ENCODE measurements around the gene SLC2A9.

SLC2A9 gene

DNA sequence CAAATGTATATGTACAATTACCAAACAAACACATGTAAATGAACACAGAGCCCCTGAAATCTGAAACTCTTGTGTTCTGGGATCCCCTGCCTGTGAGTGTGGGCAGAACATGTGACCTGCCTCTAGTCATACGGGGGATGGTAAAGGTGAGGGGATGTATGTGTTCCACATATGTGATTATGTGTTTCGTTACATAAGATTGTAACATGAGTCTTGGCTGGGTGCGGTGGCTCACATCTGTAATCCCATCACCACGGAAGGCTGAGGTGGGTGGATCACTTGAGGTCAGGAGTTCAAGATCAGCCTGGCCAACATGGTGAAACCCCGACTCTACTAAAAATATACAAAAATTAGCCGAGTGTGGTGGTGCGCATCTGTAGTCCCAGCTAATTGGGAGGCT is 37.1 kb upstream of the SLC2A9 start:
- no peaks in the 10 kb centered on the region for H3K36me3 ChIP-seq (ENCODE audit: insufficient read depth, insufficient read length, low read length)
- H3K27me3 ChIP-seq (ENCODE audit: insufficient read depth, insufficient read length): peaks cover 18% of the 10 kb centered on the region
- no peak overlapping the region for H3K4me3 ChIP-seq (ENCODE audit: insufficient read length, low read depth)
- H3K4me1 ChIP-seq (ENCODE audit: insufficient read depth, insufficient read length): no peaks in the 10 kb centered on the region
- no peak for DNase-seq (ENCODE audit: low read depth, low spot score)
- H3K9me3 ChIP-seq (ENCODE audit: insufficient read depth, low read length): no peaks in the 10 kb centered on the region
- no peak overlapping the region for H3K9ac ChIP-seq (ENCODE audit: insufficient read length, low read depth)
- TF ChIP-seq ZNF274 (IDR thresholded peaks at IDR 0.05; ENCODE audit: low read depth, low read length): no peak
- TF ChIP-seq SUZ12 (IDR thresholded peaks at IDR 0.05; ENCODE audit: extremely low read depth, insufficient read depth, insufficient read length): no peak
- no peak for TF ChIP-seq YY1 (IDR thresholded peaks at IDR 0.05; ENCODE audit: insufficient read depth, insufficient read length)

DNA sequence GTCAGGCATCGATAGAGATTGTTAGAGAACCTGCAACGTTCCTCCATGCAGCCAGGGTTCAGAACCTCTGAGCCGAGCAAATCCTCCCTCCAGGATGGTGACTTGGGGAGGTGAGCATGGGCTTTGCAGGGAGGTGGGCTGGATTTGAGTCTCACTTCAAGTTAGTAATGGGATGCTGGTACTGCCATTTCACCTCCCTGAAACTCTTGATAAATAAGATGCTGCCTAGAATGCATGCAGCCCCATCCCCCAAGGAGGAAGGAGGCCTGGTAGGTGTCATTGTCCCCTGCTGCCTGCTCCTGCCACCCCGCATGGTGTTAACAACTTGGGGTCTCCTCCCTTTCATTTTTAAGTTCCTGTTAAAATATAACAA is 35.7 kb upstream of the SLC2A9 start:
- Histone ChIP-seq H3K9ac (ENCODE audit: insufficient read length, low read depth) (no peak overlapping the region), H3K4me3 (ENCODE audit: insufficient read length, low read depth) (no peak overlapping the region), H3K9me3 (ENCODE audit: insufficient read depth, low read length) (no peaks in the 10 kb centered on the region), H3K27me3 (ENCODE audit: insufficient read depth, insufficient read length) (peaks cover 9% of the 10 kb centered on the region), H3K36me3 (ENCODE audit: insufficient read depth, insufficient read length, low read length) (no peaks in the 10 kb centered on the region), H3K4me1 (ENCODE audit: insufficient read depth, insufficient read length) (no peaks in the 10 kb centered on the region)
- no peak for DNase-seq (ENCODE audit: low read depth, low spot score)
- TF ChIP-seq SUZ12 (IDR thresholded peaks at IDR 0.05; ENCODE audit: extremely low read depth, insufficient read depth, insufficient read length) (no peak), ZNF274 (IDR thresholded peaks at IDR 0.05; ENCODE audit: low read depth, low read length) (no peak), YY1 (IDR thresholded peaks at IDR 0.05; ENCODE audit: insufficient read depth, insufficient read length) (no peak)

DNA sequence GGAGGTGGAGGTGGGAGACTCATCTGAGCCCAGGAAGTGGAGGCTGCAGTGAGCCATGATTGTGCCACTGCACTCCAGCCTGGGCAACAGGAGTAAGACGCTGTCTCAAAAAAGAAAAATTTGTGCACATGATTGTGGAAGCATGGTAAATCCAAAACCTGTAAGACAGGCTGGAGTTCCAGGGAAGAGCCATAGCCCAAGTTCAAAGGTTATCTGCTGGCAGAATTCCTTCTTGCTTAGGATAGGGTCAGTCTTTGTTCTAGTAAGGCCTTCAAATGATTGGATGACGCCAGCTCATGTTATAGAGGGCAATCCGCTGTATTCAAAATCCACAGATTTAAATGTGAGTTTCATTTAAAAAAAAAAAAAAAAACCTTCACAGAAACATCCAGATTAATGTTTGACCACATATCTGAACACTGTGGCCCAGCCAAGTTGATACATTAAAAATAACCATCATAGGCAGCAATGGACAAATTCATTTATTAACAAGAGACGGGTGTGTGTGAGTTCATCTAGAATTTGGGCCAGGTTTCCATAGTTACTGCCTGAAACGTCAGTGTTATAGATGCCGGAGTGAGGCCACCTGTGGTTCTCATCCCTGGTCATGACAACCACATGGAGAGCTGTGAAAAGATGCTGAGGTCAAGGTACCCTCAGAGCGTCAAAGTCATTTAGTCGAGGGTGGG is 35.2 kb upstream of the SLC2A9 start:
- no peak for DNase-seq (ENCODE audit: low read depth, low spot score)
- peaks cover 4% of the 10 kb centered on the region for H3K27me3 ChIP-seq (ENCODE audit: insufficient read depth, insufficient read length)
- H3K36me3 ChIP-seq (ENCODE audit: insufficient read depth, insufficient read length, low read length): no peaks in the 10 kb centered on the region
- H3K9me3 ChIP-seq (ENCODE audit: insufficient read depth, low read length): no peaks in the 10 kb centered on the region
- H3K4me1 ChIP-seq (ENCODE audit: insufficient read depth, insufficient read length): no peaks in the 10 kb centered on the region
- H3K9ac ChIP-seq (ENCODE audit: insufficient read length, low read depth): no peak overlapping the region
- TF ChIP-seq ZNF274 (IDR thresholded peaks at IDR 0.05; ENCODE audit: low read depth, low read length) (no peak), SUZ12 (IDR thresholded peaks at IDR 0.05; ENCODE audit: extremely low read depth, insufficient read depth, insufficient read length) (no peak), YY1 (IDR thresholded peaks at IDR 0.05; ENCODE audit: insufficient read depth, insufficient read length) (no peak)
- no peak overlapping the region for H3K4me3 ChIP-seq (ENCODE audit: insufficient read length, low read depth)

DNA sequence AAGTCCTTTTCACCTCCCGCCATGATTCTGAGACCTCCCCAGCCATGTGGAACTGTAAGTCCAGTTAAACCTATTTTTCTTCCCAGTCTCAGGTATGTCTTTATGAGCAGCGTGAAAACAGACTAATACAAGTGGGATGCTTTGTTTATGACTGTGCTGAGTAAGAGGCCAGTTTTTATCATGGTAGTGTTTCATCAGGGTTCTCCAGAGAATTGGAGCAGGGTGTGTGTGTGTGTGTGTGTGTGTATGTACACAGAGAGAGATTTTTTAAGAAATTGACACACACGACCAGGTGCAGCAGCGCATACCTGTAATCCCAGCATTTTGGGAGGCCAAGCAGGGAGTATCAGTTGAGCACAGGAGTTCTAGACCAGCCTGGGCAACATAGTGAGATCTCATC is 34.6 kb upstream of the SLC2A9 start:
- no peak overlapping the region for H3K4me3 ChIP-seq (ENCODE audit: insufficient read length, low read depth)
- H3K4me1 ChIP-seq (ENCODE audit: insufficient read depth, insufficient read length): no peaks in the 10 kb centered on the region
- no peaks in the 10 kb centered on the region for H3K27me3 ChIP-seq (ENCODE audit: insufficient read depth, insufficient read length)
- TF ChIP-seq YY1 (IDR thresholded peaks at IDR 0.05; ENCODE audit: insufficient read depth, insufficient read length) (no peak), ZNF274 (IDR thresholded peaks at IDR 0.05; ENCODE audit: low read depth, low read length) (no peak), SUZ12 (IDR thresholded peaks at IDR 0.05; ENCODE audit: extremely low read depth, insufficient read depth, insufficient read length) (no peak)
- no peak for DNase-seq (ENCODE audit: low read depth, low spot score)
- no peaks in the 10 kb centered on the region for H3K36me3 ChIP-seq (ENCODE audit: insufficient read depth, insufficient read length, low read length)
- H3K9ac ChIP-seq (ENCODE audit: insufficient read length, low read depth): no peak overlapping the region
- H3K9me3 ChIP-seq (ENCODE audit: insufficient read depth, low read length): no peaks in the 10 kb centered on the region

DNA sequence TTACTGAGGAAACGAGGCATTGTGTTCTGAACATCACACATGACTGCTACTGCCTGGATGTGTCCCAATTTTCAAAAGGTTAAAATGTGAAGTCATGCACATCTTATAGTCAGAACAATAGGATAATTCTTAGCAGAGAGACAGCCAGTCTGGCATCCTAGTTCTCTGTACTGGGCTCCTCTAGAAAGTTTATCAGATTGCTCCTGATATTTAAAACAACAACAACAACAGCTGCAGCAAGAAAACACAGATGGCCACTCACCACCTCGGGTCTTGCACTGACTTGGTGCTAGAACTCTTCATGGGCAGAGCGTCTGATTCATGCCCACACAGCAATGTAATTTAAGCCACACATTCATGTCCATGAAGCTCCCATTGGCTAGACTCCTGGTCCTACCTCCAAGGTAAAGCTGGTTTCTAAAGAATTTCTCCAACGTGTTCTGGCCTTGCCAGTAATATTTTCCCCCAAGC is 33.3 kb upstream of the SLC2A9 start:
- DNase-seq (ENCODE audit: low read depth, low spot score): no peak
- Histone ChIP-seq H3K27me3 (ENCODE audit: insufficient read depth, insufficient read length) (no peaks in the 10 kb centered on the region), H3K4me3 (ENCODE audit: insufficient read length, low read depth) (no peak overlapping the region), H3K36me3 (ENCODE audit: insufficient read depth, insufficient read length, low read length) (no peaks in the 10 kb centered on the region), H3K9ac (ENCODE audit: insufficient read length, low read depth) (no peak overlapping the region), H3K4me1 (ENCODE audit: insufficient read depth, insufficient read length) (no peaks in the 10 kb centered on the region), H3K9me3 (ENCODE audit: insufficient read depth, low read length) (no peaks in the 10 kb centered on the region)
- TF ChIP-seq SUZ12 (IDR thresholded peaks at IDR 0.05; ENCODE audit: extremely low read depth, insufficient read depth, insufficient read length) (no peak), ZNF274 (IDR thresholded peaks at IDR 0.05; ENCODE audit: low read depth, low read length) (no peak), YY1 (IDR thresholded peaks at IDR 0.05; ENCODE audit: insufficient read depth, insufficient read length) (no peak)

DNA sequence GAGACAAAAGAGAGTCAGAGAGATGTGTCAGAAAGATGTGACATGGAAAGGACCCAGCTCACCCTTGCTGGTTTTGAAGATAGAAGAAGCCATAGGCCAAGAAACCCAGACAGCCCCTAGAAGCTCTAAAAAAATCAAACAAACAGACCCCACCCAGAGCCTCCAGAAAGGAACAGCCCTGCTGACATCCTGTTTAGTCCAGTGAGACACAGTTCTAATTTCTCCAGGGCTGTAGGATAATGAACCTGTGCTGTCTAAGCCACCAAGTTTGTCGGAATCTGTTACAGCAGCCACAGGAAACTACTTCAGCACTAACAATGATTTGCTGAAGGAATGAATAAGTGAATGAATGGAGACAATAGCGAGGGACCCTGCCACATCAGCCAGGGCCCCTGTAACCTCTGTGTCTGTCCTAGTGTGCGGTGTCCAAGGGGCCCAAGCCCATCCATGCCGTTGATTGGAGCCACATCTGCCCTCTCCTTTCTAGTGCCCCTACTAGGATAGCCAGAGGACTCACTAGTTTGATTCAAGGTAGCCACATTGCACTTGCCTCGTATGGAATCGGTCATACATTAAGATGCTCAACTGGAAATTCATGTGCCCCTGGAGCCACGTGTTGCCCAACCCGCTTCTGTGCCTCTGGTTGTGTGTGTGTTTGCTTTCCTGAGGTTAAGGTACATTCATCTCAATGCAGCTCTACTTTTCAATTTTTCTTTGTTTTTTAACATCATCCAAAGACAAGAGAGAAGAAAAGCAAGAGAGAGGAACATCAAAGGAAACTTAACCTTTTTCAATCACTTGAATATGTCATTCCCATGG is 32.5 kb upstream of the SLC2A9 start:
- no peak overlapping the region for H3K9ac ChIP-seq (ENCODE audit: insufficient read length, low read depth)
- no peak for DNase-seq (ENCODE audit: low read depth, low spot score)
- TF ChIP-seq SUZ12 (IDR thresholded peaks at IDR 0.05; ENCODE audit: extremely low read depth, insufficient read depth, insufficient read length): no peak
- no peak for TF ChIP-seq YY1 (IDR thresholded peaks at IDR 0.05; ENCODE audit: insufficient read depth, insufficient read length)
- TF ChIP-seq ZNF274 (IDR thresholded peaks at IDR 0.05; ENCODE audit: low read depth, low read length): no peak
- peaks cover 3% of the 10 kb centered on the region for H3K4me1 ChIP-seq (ENCODE audit: insufficient read depth, insufficient read length)
- no peaks in the 10 kb centered on the region for H3K9me3 ChIP-seq (ENCODE audit: insufficient read depth, low read length)
- no peak overlapping the region for H3K4me3 ChIP-seq (ENCODE audit: insufficient read length, low read depth)
- no peaks in the 10 kb centered on the region for H3K36me3 ChIP-seq (ENCODE audit: insufficient read depth, insufficient read length, low read length)
- H3K27me3 ChIP-seq (ENCODE audit: insufficient read depth, insufficient read length): no peaks in the 10 kb centered on the region

DNA sequence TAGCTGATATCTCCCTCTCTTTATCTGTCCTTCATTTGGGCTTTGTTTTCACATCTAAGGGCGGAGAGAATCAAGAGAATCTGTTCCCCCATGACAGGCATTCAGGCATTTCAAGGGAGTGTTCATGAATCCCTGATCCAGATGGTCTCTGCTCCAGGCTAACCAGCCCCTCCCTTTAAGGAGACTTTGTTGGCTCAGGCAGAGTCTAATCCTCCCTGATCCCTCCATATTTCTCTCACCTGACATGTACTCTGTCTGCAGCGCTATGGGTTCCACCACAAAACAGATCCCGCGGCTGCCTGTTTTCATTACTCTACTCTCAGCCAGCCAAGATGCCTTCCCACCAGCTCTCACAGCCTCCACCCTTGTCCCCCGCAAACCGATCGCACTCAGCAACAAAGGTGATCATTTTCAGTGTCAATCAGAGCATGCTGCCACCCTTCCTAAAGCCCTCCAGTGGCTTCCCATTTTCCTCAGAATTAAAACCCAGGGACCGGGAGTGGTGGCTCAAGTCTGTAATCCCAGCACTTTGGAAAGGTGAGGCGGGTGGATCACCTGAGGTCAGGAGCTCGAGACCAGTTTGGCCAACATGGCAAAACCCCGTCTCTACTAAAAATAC is 30.3 kb upstream of the SLC2A9 start:
- Histone ChIP-seq H3K9ac (ENCODE audit: insufficient read length, low read depth) (no peak overlapping the region), H3K36me3 (ENCODE audit: insufficient read depth, insufficient read length, low read length) (no peaks in the 10 kb centered on the region), H3K9me3 (ENCODE audit: insufficient read depth, low read length) (no peaks in the 10 kb centered on the region), H3K27me3 (ENCODE audit: insufficient read depth, insufficient read length) (no peaks in the 10 kb centered on the region), H3K4me1 (ENCODE audit: insufficient read depth, insufficient read length) (peaks cover 3% of the 10 kb centered on the region), H3K4me3 (ENCODE audit: insufficient read length, low read depth) (no peak overlapping the region)
- TF ChIP-seq SUZ12 (IDR thresholded peaks at IDR 0.05; ENCODE audit: extremely low read depth, insufficient read depth, insufficient read length): no peak
- no peak for TF ChIP-seq ZNF274 (IDR thresholded peaks at IDR 0.05; ENCODE audit: low read depth, low read length)
- no peak for DNase-seq (ENCODE audit: low read depth, low spot score)

Data from NT2/D1 (cell line).